Cardiac fibroblast (primary cell): Measurements from ENCODE around the gene CMC2.

ENCODE experiments used
- DNase-seq, 2 donors: peaks; one replicate each; pipeline versions ENCODE4 v3.0.0 to v3.0.0-alpha.2; 2010; ENCODE audit warnings: low read depth in 2 of 2
- H3K4me3 ChIP-seq, 2 donors: replicated peaks in 1 of 2; 1 replicate in 1 of 2; 2 replicates in 1 of 2; pipeline ENCODE4 v1.5.1; 2011; ENCODE audit warnings: low read depth in 2 of 2, low read length in 2 of 2, mild to moderate bottlenecking in 2 of 2, moderate library complexity in 1 of 2
- CTCF ChIP-seq: IDR thresholded peaks from one replicate; pipeline ENCODE4 v1.5.1; 2011; ENCODE audit warnings: low read depth, mild to moderate bottlenecking, low read length, inconsistent platforms

CMC2 gene

GRCh38 chr16:80996688-80997138 is 10.0 kb downstream of the CMC2 start:
- DNase-seq: no peak
- H3K4me3 ChIP-seq: peak overlapping the region in 1 of 2 donors; percentile 6
- no peak for TF ChIP-seq CTCF

GRCh38 chr16:80994451-80994850 is 12.2 kb downstream of the CMC2 start:
- no peak overlapping the region for H3K4me3 ChIP-seq
- DNase-seq: peak; percentile 20 to 64
- TF ChIP-seq CTCF: no peak

- TF ChIP-seq CTCF: no peak
- H3K4me3 ChIP-seq: no peak overlapping the region
- DNase-seq: no peak
These were observed 12.9 kb downstream of the CMC2 start for GRCh38 chr16:80993834-80994233.

- peak overlapping the region; percentile 2 to 36 for H3K4me3 ChIP-seq
- DNase-seq: peak; percentile 92 to 95
- no peak for TF ChIP-seq CTCF
These were observed 13.4 kb downstream of the CMC2 start for GRCh38 chr16:80993307-80993706.

- no peak for DNase-seq
- TF ChIP-seq CTCF: no peak
- peak overlapping the region in 1 of 2 donors; percentile 36 for H3K4me3 ChIP-seq
These were observed 13.9 kb downstream of the CMC2 start for GRCh38 chr16:80992676-80993293.

- H3K4me3 ChIP-seq: no peak overlapping the region
- DNase-seq: no peak
- no peak for TF ChIP-seq CTCF
These were observed 14.8 kb downstream of the CMC2 start for GRCh38 chr16:80991792-80992430.
